Measurements from ENCODE around the gene EPHB4.

Gene EPHB4

GRCh38 chr7:100779359-100779758 is 48.0 kb downstream of the EPHB4 start:
- TF ChIP-seq CTCF (IDR thresholded peaks at IDR 0.05; ENCODE audit: insufficient read depth, low read length, missing control alignments) = no peak
- ChIA-PET POLR2A (no interaction called here), CTCF (no interaction called here)
- H3K4me3 ChIP-seq (ENCODE audit: low read depth, low read length) = no peak overlapping the region
- no peak for DNase-seq (ENCODE audit: low read depth, low spot score)

- no peak overlapping the region for H3K4me3 ChIP-seq (ENCODE audit: low read depth, low read length)
- no peak for DNase-seq (ENCODE audit: low read depth, low spot score)
- CTCF ChIA-PET = interaction anchor here (1.2 to 2.0 kb wide), 2 partner anchors 11 to 21 kb away, joined by 3 to 9 read pairs; no protein-coding TSS in a partner anchor
- POLR2A ChIA-PET = no interaction called here
- TF ChIP-seq CTCF (IDR thresholded peaks at IDR 0.05; ENCODE audit: insufficient read depth, low read length, missing control alignments) = no peak
Measured at GRCh38 chr7:100778061-100778621, 49.2 kb downstream of the EPHB4 start.

GRCh38 chr7:100773491-100773890 is 53.8 kb downstream of the EPHB4 start:
- CTCF ChIA-PET = interaction anchor here (1.0 to 1.3 kb wide), 3 partner anchors 10 to 68 kb away, joined by 4 read pairs; partner anchors contain the start of gene POP7
- TF ChIP-seq CTCF (IDR thresholded peaks at IDR 0.05; ENCODE audit: insufficient read depth, low read length, missing control alignments) = no peak
- POLR2A ChIA-PET = no interaction called here
- H3K4me3 ChIP-seq (ENCODE audit: low read depth, low read length) = no peak overlapping the region
- no peak for DNase-seq (ENCODE audit: low read depth, low spot score)

GRCh38 chr7:100768784-100769183 is 58.5 kb downstream of the EPHB4 start:
- POLR2A ChIA-PET = no interaction called here
- H3K4me3 ChIP-seq (ENCODE audit: low read depth, low read length) = no peak overlapping the region
- no peak for TF ChIP-seq CTCF (IDR thresholded peaks at IDR 0.05; ENCODE audit: insufficient read depth, low read length, missing control alignments)
- CTCF ChIA-PET = no interaction called here
- no peak for DNase-seq (ENCODE audit: low read depth, low spot score)

- CTCF ChIA-PET = interaction anchor here (1.4 kb wide), 1 partner anchor 87 kb away, joined by 6 read pairs; the partner anchor contains the start of gene SLC12A9
Measured at GRCh38 chr7:100765250-100765649, 62.1 kb downstream of the EPHB4 start.

GRCh38 chr7:100764841-100765240 is 62.5 kb downstream of the EPHB4 start:
- ChIA-PET CTCF (interaction anchor here (1.1 to 1.4 kb wide), 2 partner anchors 34 to 87 kb away, joined by 5 to 6 read pairs; partner anchors contain the start of gene SLC12A9), POLR2A (no interaction called here)
- no peak for TF ChIP-seq CTCF (IDR thresholded peaks at IDR 0.05; ENCODE audit: insufficient read depth, low read length, missing control alignments)
- no peak overlapping the region for H3K4me3 ChIP-seq (ENCODE audit: low read depth, low read length)
- no peak for DNase-seq (ENCODE audit: low read depth, low spot score)

More at GRCh38 chr7:100765250-100765649, 62.1 kb downstream of the EPHB4 start:
- DNase-seq (ENCODE audit: low read depth, low spot score) = no peak
- no peak overlapping the region for H3K4me3 ChIP-seq (ENCODE audit: low read depth, low read length)
- no peak for TF ChIP-seq CTCF (IDR thresholded peaks at IDR 0.05; ENCODE audit: insufficient read depth, low read length, missing control alignments)
- POLR2A ChIA-PET = no interaction called here
